ENCODE data around the gene PHLPP1. TPM values are rescaled to one million over a fixed set of nuclear protein-coding genes. Genes with fewer than 3 reads are reported as not detected.

The PHLPP1 gene
- total RNA-seq, 6 experiments from 2014 or later = 4.5 to 7.9 (median 5.5) TPM

DNA sequence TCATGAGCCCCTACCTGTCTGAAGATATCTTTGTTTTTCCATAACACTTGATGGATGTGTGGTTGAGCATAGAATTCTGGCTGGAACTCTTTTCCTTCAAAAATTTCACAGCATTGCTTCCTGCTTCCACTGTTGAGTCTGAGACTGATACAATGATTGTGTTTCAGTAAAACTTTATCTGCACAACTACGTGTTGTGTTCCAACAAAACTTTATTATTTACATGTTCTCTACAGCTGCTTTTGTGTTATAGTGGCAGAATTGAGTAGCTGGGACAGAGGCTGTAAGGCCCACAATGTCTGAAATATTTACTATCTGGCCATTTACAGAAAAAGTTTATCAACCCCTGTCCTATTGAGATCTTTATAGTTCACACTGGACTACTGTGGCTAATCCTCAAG, 275.3 kb downstream of the PHLPP1 start:
- Mint-ChIP-seq H3K4me1 (ENCODE audit: low read depth) (peaks cover 7% of the 10 kb centered on the region; the same call in 1 of the 2 replicates), H3K36me3 (ENCODE audit: low read depth) (no peaks in the 10 kb centered on the region; the same call in 1 of the 2 replicates), H3K4me3 (no peak overlapping the region), H3K27me3 (ENCODE audit: insufficient read depth) (peaks cover 29% of the 10 kb centered on the region), H3K27ac (no peak overlapping the region), H3K9me3 (no peaks in the 10 kb centered on the region)
- TF ChIP-seq, protein P1, sequence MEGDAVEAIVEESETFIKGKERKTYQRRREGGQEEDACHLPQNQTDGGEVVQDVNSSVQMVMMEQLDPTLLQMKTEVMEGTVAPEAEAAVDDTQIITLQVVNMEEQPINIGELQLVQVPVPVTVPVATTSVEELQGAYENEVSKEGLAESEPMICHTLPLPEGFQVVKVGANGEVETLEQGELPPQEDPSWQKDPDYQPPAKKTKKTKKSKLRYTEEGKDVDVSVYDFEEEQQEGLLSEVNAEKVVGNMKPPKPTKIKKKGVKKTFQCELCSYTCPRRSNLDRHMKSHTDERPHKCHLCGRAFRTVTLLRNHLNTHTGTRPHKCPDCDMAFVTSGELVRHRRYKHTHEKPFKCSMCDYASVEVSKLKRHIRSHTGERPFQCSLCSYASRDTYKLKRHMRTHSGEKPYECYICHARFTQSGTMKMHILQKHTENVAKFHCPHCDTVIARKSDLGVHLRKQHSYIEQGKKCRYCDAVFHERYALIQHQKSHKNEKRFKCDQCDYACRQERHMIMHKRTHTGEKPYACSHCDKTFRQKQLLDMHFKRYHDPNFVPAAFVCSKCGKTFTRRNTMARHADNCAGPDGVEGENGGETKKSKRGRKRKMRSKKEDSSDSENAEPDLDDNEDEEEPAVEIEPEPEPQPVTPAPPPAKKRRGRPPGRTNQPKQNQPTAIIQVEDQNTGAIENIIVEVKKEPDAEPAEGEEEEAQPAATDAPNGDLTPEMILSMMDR (IDR thresholded peaks at IDR 0.05) = no peak
- DNase-seq = no peak

DNA sequence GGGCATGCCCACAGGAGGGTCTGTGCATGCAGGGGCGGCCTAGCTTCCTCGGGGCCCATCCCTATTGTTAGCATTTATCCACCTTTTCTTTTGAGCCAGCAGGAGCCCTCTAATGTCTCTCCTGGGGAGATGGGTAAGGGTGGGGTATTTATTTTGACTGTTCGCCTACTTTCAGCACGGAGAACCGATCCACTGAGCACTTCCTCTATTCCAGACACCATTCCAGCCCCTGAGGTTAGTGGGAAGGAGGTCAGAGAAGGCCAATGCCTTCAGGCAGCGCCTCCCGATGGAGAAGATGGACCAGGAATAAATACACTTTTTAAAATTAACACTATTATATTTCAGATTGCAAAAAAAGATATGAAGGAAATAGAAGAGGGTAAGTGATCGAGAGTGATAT, 276.0 kb downstream of the PHLPP1 start:
- Mint-ChIP-seq H3K4me1 (ENCODE audit: low read depth) (peaks cover 7% of the 10 kb centered on the region; the same call in 1 of the 2 replicates), H3K27ac (no peak overlapping the region), H3K36me3 (ENCODE audit: low read depth) (no peaks in the 10 kb centered on the region; the same call in 1 of the 2 replicates), H3K27me3 (ENCODE audit: insufficient read depth) (peaks cover 30% of the 10 kb centered on the region), H3K9me3 (no peaks in the 10 kb centered on the region), H3K4me3 (no peak overlapping the region)
- DNase-seq = no peak
- TF ChIP-seq, protein P1 (IDR thresholded peaks at IDR 0.05) = no peak

DNA sequence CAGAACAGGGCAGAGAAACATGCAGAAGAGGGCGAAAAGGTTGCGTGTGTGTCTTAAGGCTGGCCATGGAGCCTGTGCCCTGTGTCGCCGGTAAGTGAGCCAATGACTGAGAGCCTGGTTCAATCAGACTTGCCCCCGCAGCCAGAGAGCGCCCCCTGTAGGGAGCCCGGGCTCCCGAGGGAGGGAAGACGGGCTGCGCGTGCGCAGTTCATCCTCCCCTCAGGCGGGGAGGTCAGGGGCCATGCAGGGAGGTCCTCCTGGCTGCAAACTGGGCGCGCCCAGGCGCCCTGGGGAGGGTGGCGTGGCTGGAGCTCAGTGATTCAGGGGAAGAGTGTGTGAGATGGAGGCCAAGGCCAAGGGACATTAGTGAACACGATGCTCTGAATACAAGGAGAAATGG, 276.6 kb downstream of the PHLPP1 start:
- Mint-ChIP-seq H3K4me3 (no peak overlapping the region), H3K36me3 (ENCODE audit: low read depth) (no peaks in the 10 kb centered on the region; the same call in 1 of the 2 replicates), H3K27ac (no peak overlapping the region), H3K9me3 (no peaks in the 10 kb centered on the region), H3K27me3 (ENCODE audit: insufficient read depth) (peaks cover 36% of the 10 kb centered on the region), H3K4me1 (ENCODE audit: low read depth) (peaks cover 7% of the 10 kb centered on the region; the same call in 1 of the 2 replicates)
- TF ChIP-seq, protein P1 (IDR thresholded peaks at IDR 0.05) = peak; percentile 37; the same call in 1 of the 2 replicates
- DNase-seq = no peak

DNA sequence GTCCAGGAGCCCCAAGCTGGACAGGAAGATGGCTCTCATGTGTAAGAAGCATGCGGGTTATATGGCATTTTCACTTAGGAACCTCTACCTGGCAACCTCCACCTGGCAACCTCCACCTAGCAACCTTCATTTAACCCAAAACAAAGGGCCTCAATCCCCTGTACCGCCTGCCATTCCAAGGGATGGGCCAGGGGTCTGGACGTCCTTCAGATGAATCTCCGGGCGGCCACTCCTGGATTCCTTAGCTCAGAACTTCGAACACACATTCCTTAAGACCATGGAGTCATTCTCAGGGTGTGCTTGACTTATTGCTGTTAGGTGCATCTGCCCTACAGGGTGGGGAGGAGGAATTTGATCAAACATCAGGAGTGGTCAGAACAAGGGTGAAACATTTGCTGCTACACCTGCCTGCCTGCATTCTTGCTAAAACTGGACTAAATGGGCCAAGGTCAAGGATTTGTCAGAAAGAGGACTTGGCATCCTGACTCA, 277.6 kb downstream of the PHLPP1 start:
- H3K36me3 Mint-ChIP-seq (ENCODE audit: low read depth) = no peaks in the 10 kb centered on the region; the same call in 1 of the 2 replicates
- peaks cover 7% of the 10 kb centered on the region; the same call in 1 of the 2 replicates for H3K4me1 Mint-ChIP-seq (ENCODE audit: low read depth)
- no peak overlapping the region for H3K4me3 Mint-ChIP-seq
- peaks cover 40% of the 10 kb centered on the region for H3K27me3 Mint-ChIP-seq (ENCODE audit: insufficient read depth)
- DNase-seq = no peak
- no peaks in the 10 kb centered on the region for H3K9me3 Mint-ChIP-seq
- TF ChIP-seq, protein P1 (IDR thresholded peaks at IDR 0.05) = no peak
- no peak overlapping the region for H3K27ac Mint-ChIP-seq

DNA sequence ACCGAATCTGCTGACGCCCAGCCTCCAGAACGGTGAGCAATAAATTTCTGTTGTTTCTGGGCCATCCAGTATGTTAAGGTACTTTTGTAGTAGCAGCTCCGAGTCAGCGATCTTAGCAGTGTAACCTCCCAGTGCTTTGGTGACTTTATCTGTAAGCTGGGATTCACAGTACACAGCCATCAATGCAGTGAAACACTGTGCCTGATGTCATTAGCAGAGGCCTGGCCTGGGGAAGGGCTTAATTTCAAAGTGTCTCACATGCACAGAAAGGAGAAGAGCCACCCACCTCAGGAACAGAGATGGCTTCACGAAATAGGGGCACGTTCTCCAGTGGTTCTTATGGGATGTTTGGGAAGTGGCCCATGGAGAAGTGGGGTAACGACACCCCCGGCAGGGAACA, 281.2 kb downstream of the PHLPP1 start:
- H3K36me3 Mint-ChIP-seq (ENCODE audit: low read depth) = no peaks in the 10 kb centered on the region; the same call in 1 of the 2 replicates
- DNase-seq = no peak
- no peak overlapping the region for H3K27ac Mint-ChIP-seq
- TF ChIP-seq, protein P1 (IDR thresholded peaks at IDR 0.05) = no peak
- H3K27me3 Mint-ChIP-seq (ENCODE audit: insufficient read depth) = peaks cover 51% of the 10 kb centered on the region
- H3K9me3 Mint-ChIP-seq = no peaks in the 10 kb centered on the region
- no peak overlapping the region for H3K4me3 Mint-ChIP-seq
- H3K4me1 Mint-ChIP-seq (ENCODE audit: low read depth) = peaks cover 5% of the 10 kb centered on the region; the same call in 1 of the 2 replicates
